Measurements from ENCODE around the gene DQX1. TPM values are rescaled to one million over a fixed set of nuclear protein-coding genes. Genes with fewer than 3 reads are reported as not detected.

The DQX1 gene
- total and polyA plus RNA-seq, 9 of the 15 experiments (the other 6 are each of a cell fraction or from before 2014, with no cell fraction given): 0.04 to 0.38 (median 0.18) TPM; not detected in 1

GRCh38 chr2:74474899-74475298, 51.1 kb downstream of the DQX1 start (continued):
- TF ChIP-seq, protein P1, sequence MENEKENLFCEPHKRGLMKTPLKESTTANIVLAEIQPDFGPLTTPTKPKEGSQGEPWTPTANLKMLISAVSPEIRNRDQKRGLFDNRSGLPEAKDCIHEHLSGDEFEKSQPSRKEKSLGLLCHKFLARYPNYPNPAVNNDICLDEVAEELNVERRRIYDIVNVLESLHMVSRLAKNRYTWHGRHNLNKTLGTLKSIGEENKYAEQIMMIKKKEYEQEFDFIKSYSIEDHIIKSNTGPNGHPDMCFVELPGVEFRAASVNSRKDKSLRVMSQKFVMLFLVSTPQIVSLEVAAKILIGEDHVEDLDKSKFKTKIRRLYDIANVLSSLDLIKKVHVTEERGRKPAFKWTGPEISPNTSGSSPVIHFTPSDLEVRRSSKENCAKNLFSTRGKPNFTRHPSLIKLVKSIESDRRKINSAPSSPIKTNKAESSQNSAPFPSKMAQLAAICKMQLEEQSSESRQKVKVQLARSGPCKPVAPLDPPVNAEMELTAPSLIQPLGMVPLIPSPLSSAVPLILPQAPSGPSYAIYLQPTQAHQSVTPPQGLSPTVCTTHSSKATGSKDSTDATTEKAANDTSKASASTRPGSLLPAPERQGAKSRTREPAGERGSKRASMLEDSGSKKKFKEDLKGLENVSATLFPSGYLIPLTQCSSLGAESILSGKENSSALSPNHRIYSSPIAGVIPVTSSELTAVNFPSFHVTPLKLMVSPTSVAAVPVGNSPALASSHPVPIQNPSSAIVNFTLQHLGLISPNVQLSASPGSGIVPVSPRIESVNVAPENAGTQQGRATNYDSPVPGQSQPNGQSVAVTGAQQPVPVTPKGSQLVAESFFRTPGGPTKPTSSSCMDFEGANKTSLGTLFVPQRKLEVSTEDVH (IDR thresholded peaks at IDR 0.05; ENCODE audit: low read depth, partially characterized antibody): no peak
- TF ChIP-seq MYC (IDR thresholded peaks at IDR 0.05; ENCODE audit: low read depth, low read length) (no peak), MYC (CRISPR knock-in tag; IDR thresholded peaks at IDR 0.05; ENCODE audit: borderline replicate concordance, low read depth) (no peak), HDAC6 (IDR thresholded peaks at IDR 0.05; ENCODE audit: low read depth, low read length) (no peak), SPI1 (IDR thresholded peaks at IDR 0.05; ENCODE audit: borderline replicate concordance, low read depth, low read length) (no peak), FOXJ3 (CRISPR knock-in tag; IDR thresholded peaks at IDR 0.05) (no peak), ZNF239 (CRISPR knock-in tag; IDR thresholded peaks at IDR 0.05) (no peak), NCOA6 (IDR thresholded peaks at IDR 0.05) (no peak), TCF3 (CRISPR knock-in tag; IDR thresholded peaks at IDR 0.05) (no peak), CC2D1A (IDR thresholded peaks at IDR 0.05) (no peak), RAD21 (CRISPR knock-in tag; conservative IDR thresholded peaks at IDR 0.05 in 1 of 2, IDR thresholded peaks at IDR 0.05 in 1 of 2) (peak in 1 of 2 experiments; percentile 39; a peak in 2 of 4 replicates), POLR3A (IDR thresholded peaks at IDR 0.05; ENCODE audit: borderline replicate concordance, extremely low read depth, insufficient read depth, insufficient read length) (no peak), ZNF174 (CRISPR knock-in tag; IDR thresholded peaks at IDR 0.05) (no peak)
- TF ChIP-seq, protein P2, sequence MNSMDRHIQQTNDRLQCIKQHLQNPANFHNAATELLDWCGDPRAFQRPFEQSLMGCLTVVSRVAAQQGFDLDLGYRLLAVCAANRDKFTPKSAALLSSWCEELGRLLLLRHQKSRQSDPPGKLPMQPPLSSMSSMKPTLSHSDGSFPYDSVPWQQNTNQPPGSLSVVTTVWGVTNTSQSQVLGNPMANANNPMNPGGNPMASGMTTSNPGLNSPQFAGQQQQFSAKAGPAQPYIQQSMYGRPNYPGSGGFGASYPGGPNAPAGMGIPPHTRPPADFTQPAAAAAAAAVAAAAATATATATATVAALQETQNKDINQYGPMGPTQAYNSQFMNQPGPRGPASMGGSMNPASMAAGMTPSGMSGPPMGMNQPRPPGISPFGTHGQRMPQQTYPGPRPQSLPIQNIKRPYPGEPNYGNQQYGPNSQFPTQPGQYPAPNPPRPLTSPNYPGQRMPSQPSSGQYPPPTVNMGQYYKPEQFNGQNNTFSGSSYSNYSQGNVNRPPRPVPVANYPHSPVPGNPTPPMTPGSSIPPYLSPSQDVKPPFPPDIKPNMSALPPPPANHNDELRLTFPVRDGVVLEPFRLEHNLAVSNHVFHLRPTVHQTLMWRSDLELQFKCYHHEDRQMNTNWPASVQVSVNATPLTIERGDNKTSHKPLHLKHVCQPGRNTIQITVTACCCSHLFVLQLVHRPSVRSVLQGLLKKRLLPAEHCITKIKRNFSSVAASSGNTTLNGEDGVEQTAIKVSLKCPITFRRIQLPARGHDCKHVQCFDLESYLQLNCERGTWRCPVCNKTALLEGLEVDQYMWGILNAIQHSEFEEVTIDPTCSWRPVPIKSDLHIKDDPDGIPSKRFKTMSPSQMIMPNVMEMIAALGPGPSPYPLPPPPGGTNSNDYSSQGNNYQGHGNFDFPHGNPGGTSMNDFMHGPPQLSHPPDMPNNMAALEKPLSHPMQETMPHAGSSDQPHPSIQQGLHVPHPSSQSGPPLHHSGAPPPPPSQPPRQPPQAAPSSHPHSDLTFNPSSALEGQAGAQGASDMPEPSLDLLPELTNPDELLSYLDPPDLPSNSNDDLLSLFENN (IDR thresholded peaks at IDR 0.05; ENCODE audit: low read depth in 2 of 2, low read length in 2 of 2): no peak
- TF ChIP-seq, protein P3, sequence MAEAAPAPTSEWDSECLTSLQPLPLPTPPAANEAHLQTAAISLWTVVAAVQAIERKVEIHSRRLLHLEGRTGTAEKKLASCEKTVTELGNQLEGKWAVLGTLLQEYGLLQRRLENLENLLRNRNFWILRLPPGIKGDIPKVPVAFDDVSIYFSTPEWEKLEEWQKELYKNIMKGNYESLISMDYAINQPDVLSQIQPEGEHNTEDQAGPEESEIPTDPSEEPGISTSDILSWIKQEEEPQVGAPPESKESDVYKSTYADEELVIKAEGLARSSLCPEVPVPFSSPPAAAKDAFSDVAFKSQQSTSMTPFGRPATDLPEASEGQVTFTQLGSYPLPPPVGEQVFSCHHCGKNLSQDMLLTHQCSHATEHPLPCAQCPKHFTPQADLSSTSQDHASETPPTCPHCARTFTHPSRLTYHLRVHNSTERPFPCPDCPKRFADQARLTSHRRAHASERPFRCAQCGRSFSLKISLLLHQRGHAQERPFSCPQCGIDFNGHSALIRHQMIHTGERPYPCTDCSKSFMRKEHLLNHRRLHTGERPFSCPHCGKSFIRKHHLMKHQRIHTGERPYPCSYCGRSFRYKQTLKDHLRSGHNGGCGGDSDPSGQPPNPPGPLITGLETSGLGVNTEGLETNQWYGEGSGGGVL (CRISPR knock-in tag; IDR thresholded peaks at IDR 0.05): no peak
- TF ChIP-seq, protein P4, sequence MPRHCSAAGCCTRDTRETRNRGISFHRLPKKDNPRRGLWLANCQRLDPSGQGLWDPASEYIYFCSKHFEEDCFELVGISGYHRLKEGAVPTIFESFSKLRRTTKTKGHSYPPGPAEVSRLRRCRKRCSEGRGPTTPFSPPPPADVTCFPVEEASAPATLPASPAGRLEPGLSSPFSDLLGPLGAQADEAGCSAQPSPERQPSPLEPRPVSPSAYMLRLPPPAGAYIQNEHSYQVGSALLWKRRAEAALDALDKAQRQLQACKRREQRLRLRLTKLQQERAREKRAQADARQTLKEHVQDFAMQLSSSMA (CRISPR knock-in tag; IDR thresholded peaks at IDR 0.05): no peak

Measured in K562 (cell line).